Measurements from ENCODE around the gene USP20. TPM values are rescaled to one million over a fixed set of nuclear protein-coding genes. Genes with fewer than 3 reads are reported as not detected.

Gene USP20
- polyA plus RNA-seq, 3 donors from 2014 or later, result 21.6 to 51.8 (median 25.1) TPM

GRCh38 chr9:129811967-129812363 is 23.3 kb upstream of the USP20 start:
- H3K9me3 Mint-ChIP-seq, result no peaks in the 10 kb centered on the region
- peaks cover 9 to 32% (median 21%) of the 10 kb centered on the region in 3 donors for H3K36me3 Mint-ChIP-seq
- H3K27ac Mint-ChIP-seq, result peak overlapping the region in 2 of 6 donors; percentile 23 to 75
- DNase-seq, result no peak
- H3K4me3 Mint-ChIP-seq, result no peak overlapping the region
- peaks cover 8 to 25% of the 10 kb centered on the region in 2 donors for H3K4me1 Mint-ChIP-seq
- peaks cover 0 to 2% (median 2%) of the 10 kb centered on the region in 3 donors for H3K27me3 Mint-ChIP-seq (ENCODE audit: low read depth in 3 of 3)

- peaks cover 9 to 29% (median 17%) of the 10 kb centered on the region in 3 donors for H3K36me3 Mint-ChIP-seq
- peak overlapping the region in 1 of 6 donors; percentile 23 for H3K27ac Mint-ChIP-seq
- H3K9me3 Mint-ChIP-seq, result no peaks in the 10 kb centered on the region
- DNase-seq, result no peak
- H3K27me3 Mint-ChIP-seq (ENCODE audit: low read depth in 3 of 3), result peaks cover 0 to 4% (median 2%) of the 10 kb centered on the region in 3 donors
- peaks cover 6 to 21% of the 10 kb centered on the region in 2 donors for H3K4me1 Mint-ChIP-seq
- no peak overlapping the region for H3K4me3 Mint-ChIP-seq
Measured at GRCh38 chr9:129812385-129812784, 22.9 kb upstream of the USP20 start.

DNA sequence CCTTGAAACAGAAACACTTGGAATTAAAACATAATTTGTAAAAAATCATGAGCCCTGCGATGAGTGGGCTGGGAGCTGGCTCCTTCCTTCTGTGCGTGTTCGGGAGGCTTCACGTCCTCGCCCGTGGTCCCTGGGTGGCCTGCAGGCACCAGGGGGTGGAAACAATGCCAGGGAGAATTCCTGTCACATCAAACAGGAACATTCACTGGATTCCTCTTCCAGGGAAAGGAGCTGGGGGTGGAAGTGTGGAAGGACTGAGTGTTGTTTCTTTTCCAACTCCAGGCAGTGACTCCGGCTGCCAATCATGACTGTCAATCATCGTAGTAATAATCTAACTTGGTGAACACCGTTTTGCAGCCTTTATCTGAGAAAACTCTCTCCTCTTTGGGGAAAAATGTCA is 21.6 kb upstream of the USP20 start:
- DNase-seq, result no peak
- H3K27ac Mint-ChIP-seq, result peak overlapping the region in 3 of 6 donors; percentile 16 to 49 (median 34)
- no peak overlapping the region for H3K4me3 Mint-ChIP-seq
- H3K9me3 Mint-ChIP-seq, result no peaks in the 10 kb centered on the region
- H3K4me1 Mint-ChIP-seq, result peaks cover 6 to 23% of the 10 kb centered on the region in 2 donors
- H3K36me3 Mint-ChIP-seq, result peaks cover 13 to 32% (median 17%) of the 10 kb centered on the region in 3 donors
- peaks cover 0 to 4% (median 2%) of the 10 kb centered on the region in 3 donors for H3K27me3 Mint-ChIP-seq (ENCODE audit: low read depth in 3 of 3)

DNA sequence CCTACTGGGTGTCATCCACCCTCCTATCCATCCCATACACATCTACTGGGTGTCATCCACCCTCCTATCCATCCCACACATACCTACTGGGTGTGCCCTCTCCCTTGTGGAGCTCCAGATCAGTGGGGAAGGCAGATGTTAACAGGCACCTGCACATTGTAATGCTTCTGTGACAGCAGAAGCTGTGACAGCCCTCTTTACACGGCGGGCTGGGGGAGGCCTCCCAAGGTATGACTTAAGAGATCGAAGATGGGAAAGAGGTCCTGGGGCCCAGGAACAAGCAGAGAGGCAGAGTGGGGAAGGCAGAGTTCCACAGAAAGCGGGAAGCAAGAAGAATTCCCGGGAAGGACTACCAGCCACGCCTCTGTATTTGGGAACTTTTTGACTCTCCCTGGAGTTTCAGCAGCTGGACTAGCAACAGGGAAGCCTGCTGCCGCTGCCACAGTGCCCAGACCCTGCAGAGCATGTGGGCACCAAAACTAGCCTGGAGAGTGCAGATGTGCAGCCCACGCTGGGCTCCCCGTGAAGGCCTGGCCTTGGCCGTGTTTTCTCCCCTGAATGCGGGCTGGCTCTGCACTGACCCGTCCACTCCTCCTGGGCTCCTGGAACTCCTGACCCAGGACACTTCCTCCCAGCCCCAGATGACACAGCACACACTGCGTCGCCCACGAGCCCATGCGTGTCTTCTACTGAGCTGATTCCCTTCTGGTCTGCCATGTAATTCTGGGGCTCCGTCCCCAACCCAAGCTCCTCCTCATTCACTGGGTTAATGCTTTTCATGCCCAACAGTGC is 20.6 kb upstream of the USP20 start:
- H3K4me1 Mint-ChIP-seq, result peaks cover 6 to 25% of the 10 kb centered on the region in 2 donors
- H3K4me3 Mint-ChIP-seq, result no peak overlapping the region
- peak overlapping the region in 4 of 6 donors; percentile 7 to 61 (median 49) for H3K27ac Mint-ChIP-seq
- peaks cover 0 to 5% (median under 1%) of the 10 kb centered on the region in 3 donors for H3K27me3 Mint-ChIP-seq (ENCODE audit: low read depth in 3 of 3)
- no peaks in the 10 kb centered on the region for H3K9me3 Mint-ChIP-seq
- DNase-seq, result no peak
- peaks cover 14 to 29% (median 17%) of the 10 kb centered on the region in 3 donors for H3K36me3 Mint-ChIP-seq

GRCh38 chr9:129815278-129815677 is 20.0 kb upstream of the USP20 start:
- H3K9me3 Mint-ChIP-seq, result no peaks in the 10 kb centered on the region
- no peak overlapping the region for H3K4me3 Mint-ChIP-seq
- peaks cover 0 to 3% (median 0%) of the 10 kb centered on the region in 3 donors for H3K27me3 Mint-ChIP-seq (ENCODE audit: low read depth in 3 of 3)
- peaks cover 6 to 22% of the 10 kb centered on the region in 2 donors for H3K4me1 Mint-ChIP-seq
- H3K27ac Mint-ChIP-seq, result peak overlapping the region in 2 of 6 donors; percentile 30 to 61
- DNase-seq, result no peak
- peaks cover 14 to 26% (median 17%) of the 10 kb centered on the region in 3 donors for H3K36me3 Mint-ChIP-seq

DNA sequence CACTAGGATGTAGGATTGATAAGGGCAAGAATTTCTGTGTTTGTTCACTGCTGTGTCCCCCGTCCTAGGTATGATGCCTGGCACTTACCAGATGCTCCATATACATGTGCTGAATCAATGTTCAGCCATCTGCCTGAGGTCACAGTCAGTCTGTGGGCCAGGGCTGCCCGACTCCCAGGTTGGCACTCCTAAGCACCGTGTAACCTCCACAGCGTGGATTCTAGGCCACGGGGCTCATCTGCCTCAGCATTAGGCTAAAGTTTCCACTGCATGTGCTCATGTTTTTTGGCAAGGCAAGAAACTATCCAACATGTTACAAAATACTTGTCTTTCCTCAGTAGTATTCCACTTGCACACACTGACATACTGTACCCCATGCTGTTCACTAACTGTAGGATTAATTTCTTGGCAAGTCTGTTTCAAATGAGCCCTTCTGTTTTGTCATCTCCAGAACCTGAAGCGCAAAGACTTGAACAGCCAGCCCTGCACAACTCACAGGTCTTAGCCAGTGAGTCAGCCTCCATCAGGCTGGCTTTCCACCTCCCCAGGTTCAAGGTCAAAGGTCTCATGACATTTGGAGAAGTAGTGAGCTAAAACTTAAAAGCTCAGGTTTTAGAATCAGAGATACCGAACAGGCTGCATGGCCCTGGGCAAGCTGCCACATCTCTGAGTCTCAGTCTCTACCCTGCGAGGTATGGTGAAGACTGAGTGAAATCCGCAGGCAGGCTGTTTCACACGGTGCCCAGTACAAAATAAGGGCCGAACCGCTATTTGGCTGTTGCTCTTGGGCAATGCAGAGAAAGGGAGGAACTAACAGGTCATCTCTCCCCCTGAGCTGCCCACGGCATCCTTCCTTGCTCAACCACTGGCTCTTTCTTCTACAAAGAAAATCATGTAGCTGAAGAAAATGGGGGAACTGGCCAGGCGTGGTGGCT is 18.5 kb upstream of the USP20 start:
- Mint-ChIP-seq H3K4me1 (peaks cover 6 to 13% of the 10 kb centered on the region in 2 donors), H3K36me3 (peaks cover 10 to 23% (median 17%) of the 10 kb centered on the region in 3 donors), H3K27ac (peak overlapping the region in 2 of 6 donors; percentile 17 to 19), H3K9me3 (no peaks in the 10 kb centered on the region), H3K27me3 (ENCODE audit: low read depth in 3 of 3) (peaks cover 0 to 3% (median 0%) of the 10 kb centered on the region in 3 donors), H3K4me3 (no peak overlapping the region)
- no peak for DNase-seq

DNA sequence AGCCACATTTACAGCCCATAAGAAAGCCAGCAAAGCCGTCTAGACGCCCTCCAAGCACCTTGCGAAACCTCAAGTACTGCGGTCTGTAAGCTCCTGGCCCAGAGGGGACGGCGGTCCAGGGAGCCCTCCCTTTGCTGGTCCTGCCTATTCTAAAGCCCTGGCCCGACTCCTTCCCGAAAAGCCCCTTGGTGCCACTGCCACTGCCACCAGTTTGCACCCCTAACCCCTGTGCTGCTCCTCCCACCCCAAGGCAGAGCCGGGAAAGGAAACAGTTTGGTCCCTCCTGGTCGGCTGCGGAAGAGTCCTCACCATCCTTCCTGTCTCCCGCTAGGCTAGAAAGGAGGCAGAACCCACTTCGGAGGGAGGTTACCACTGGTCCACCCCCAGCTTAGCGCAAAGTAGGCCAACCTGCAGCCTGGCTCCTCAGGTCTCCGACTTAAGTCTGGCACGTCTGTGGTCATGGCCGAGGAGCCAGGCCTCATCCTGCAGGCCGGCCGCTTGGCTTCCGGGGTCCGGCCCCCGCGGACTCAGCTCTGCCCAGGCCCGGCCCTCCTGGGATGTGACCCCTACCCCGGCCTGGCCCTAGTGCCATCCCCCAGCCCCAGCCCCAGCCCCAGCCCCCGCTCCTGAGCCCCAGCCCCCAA is 12.2 kb upstream of the USP20 start:
- H3K27ac Mint-ChIP-seq, result peak overlapping the region; percentile 82 to 95 (median 88)
- H3K4me1 Mint-ChIP-seq, result peaks cover 16 to 21% of the 10 kb centered on the region in 2 donors
- H3K4me3 Mint-ChIP-seq, result peak overlapping the region; percentile 86 to 90 (median 88)
- peak; percentile 37 to 58 (median 55) for DNase-seq
- H3K9me3 Mint-ChIP-seq, result no peaks in the 10 kb centered on the region
- peaks cover 3 to 4% (median 3%) of the 10 kb centered on the region in 3 donors for H3K27me3 Mint-ChIP-seq (ENCODE audit: low read depth in 3 of 3)
- H3K36me3 Mint-ChIP-seq, result peaks cover 7 to 24% (median 13%) of the 10 kb centered on the region in 3 donors

DNA sequence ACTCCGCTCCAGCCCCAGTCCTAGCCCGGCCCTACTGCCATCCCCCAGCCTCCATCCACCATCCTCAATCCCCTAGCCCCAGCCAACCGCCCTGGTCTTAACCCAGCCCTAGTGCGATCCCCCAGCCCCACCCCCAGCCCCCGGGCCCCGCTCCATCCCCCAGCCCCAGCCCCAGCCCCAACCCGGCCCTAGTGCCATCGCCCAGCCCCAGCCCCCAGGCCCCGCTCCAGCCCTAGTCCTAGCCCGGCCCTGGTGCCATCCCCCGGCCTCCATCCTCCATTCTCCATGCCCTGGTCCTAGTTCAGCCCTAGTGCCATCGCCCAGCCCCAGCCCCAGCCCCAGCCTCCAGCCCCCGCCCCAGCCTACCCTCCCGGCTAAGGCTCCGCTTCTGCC is 11.7 kb upstream of the USP20 start:
- Mint-ChIP-seq H3K36me3 (peaks cover 7 to 19% (median 11%) of the 10 kb centered on the region in 3 donors), H3K4me1 (peaks cover 16 to 20% of the 10 kb centered on the region in 2 donors), H3K9me3 (no peaks in the 10 kb centered on the region), H3K4me3 (peak overlapping the region; percentile 86 to 90 (median 88)), H3K27me3 (ENCODE audit: low read depth in 3 of 3) (peaks cover 3 to 4% (median 3%) of the 10 kb centered on the region in 3 donors), H3K27ac (peak overlapping the region; percentile 43 to 95 (median 86))
- no peak for DNase-seq

DNA sequence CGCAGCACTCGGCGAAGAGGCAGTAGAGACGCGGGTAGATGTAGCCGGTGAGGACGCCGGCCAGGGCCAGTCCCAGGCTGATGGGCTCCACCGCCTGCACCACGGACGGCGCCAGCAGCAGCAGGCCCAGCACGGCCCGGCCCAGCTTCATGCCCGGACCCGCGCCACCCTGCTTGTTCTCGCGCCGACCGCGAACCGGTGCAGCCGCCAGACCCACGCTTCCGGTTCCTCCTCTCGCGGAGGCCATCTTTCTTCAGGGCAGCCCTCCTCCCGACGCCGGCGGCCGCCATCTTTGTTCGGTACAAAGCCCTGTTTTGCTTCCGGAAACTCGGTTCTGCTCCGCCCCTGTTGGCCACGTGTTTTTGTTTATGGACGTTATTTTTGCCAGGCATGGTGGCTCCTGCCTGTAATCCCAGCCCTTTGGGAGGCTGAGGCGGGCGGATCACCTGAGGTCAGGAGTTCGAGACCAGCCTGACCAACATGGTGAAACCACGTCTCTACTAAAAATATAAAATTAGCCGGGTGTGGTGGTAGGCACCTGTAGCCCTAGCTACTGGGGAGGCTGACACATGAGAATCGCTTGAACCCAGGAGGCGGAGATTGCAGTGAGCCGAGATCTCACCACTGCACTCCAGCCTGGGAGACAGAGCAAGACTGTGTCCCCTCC is 11.2 kb upstream of the USP20 start, which contains the start of gene TOR1A:
Gene TOR1A (minus strand): TSS at position 202 of the 667 bp plus-strand sequence. CDS start 51 bp downstream, at position 151.
- H3K27me3 Mint-ChIP-seq (ENCODE audit: low read depth in 3 of 3), result peaks cover 2 to 4% (median 3%) of the 10 kb centered on the region in 3 donors
- H3K27ac Mint-ChIP-seq, result peak within 1 kb of the TSS; percentile 82 to 95 (median 90)
- no peaks in the 10 kb centered on the region for H3K9me3 Mint-ChIP-seq
- peak within 1 kb of the TSS; percentile 86 to 90 (median 88) for H3K4me3 Mint-ChIP-seq
- H3K36me3 Mint-ChIP-seq, result peaks cover 5 to 20% (median 5%) of the 10 kb centered on the region in 3 donors
- DNase-seq, result peak; percentile 92 to 93 (median 93)
- peaks cover 14% of the 10 kb centered on the region in 2 donors for H3K4me1 Mint-ChIP-seq

DNA sequence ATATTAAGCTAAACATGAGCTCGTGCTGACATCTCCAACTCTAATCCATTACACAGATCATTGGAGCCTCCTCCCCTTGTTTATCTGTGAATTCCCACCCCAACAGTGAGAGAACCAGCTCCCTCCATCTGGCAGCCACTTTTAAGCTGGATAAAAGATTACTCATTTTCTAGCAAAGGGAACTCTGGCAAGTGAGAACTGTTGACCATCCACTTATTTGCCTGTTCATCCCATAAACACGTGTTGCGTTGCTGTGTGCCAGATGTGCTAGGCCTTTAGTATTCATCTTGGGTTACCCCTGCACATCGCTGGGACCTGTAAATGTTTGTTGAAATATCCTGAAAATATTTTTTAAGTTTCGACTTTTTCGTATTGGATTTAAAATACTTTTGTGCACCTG is 8.9 kb upstream of the USP20 start:
- Mint-ChIP-seq H3K4me3 (no peak overlapping the region), H3K36me3 (peaks cover 12 to 34% (median 17%) of the 10 kb centered on the region in 3 donors), H3K27ac (peak overlapping the region in 1 of 6 donors; percentile 7), H3K9me3 (no peaks in the 10 kb centered on the region), H3K27me3 (ENCODE audit: low read depth in 3 of 3) (peaks cover 2 to 4% (median 3%) of the 10 kb centered on the region in 3 donors), H3K4me1 (peaks cover 13% of the 10 kb centered on the region in 2 donors)
- no peak for DNase-seq

DNA sequence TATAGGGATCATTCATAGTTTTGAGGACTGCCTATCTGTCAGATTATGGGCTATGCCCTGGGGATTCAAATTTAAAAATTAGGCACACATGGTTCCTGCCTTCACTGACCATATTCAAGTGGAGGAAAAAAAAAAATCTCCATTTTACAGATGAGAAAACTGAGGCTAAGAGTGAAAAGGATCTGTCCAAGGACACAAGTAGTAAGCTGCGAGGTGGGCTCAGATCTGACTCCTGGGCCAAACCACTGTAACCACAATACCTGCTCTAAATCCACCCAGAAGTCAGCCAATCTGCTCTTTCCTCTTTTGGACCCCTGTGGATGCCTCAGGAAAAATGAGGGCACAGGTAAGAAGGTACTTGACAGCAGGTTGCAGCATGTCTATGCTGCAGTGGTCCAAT is 8.5 kb upstream of the USP20 start:
- Mint-ChIP-seq H3K4me1 (peaks cover 13% of the 10 kb centered on the region in 2 donors), H3K4me3 (no peak overlapping the region), H3K27ac (peak overlapping the region in 1 of 6 donors; percentile 7), H3K27me3 (ENCODE audit: low read depth in 3 of 3) (peaks cover 2 to 4% (median 3%) of the 10 kb centered on the region in 3 donors), H3K9me3 (no peaks in the 10 kb centered on the region), H3K36me3 (peaks cover 12 to 34% (median 17%) of the 10 kb centered on the region in 3 donors)
- no peak for DNase-seq

DNA sequence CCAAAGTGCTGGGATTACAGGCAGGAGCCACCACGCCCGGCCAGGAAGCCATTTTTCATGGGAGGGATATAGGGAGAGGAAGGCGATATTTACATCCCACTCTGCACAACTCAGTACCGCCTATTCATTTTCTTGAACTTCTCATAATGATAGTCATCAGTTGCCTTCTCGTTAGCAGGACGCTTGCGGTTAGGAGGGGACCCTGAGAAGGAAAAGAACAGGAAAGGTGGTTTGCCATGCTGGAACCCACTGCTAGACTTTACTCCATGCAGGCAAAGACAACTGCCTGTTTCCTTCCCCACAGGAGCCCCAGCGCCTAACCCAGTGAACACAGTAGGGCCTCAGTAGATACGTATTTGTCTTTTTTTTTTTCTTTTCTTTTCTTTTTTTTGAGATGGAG is 7.2 kb upstream of the USP20 start:
- H3K9me3 Mint-ChIP-seq, result no peaks in the 10 kb centered on the region
- H3K27ac Mint-ChIP-seq, result peak overlapping the region in 2 of 6 donors; percentile 23 to 32
- H3K27me3 Mint-ChIP-seq (ENCODE audit: low read depth in 3 of 3), result peaks cover 2 to 3% (median 2%) of the 10 kb centered on the region in 3 donors
- peaks cover 7 to 31% (median 20%) of the 10 kb centered on the region in 3 donors for H3K36me3 Mint-ChIP-seq
- no peak for DNase-seq
- H3K4me1 Mint-ChIP-seq, result peaks cover 3 to 4% of the 10 kb centered on the region in 2 donors
- no peak overlapping the region for H3K4me3 Mint-ChIP-seq
